Neutrophil (primary cell): ENCODE measurements around the gene SIAH1.

ENCODE experiments used
- H3K27ac ChIP-seq: fragments of 200-600 bp; sonication (generic); 2 replicates; pipeline ENCODE4 v1.5.1; 2016; ENCODE audit warnings: mild to moderate bottlenecking, moderate library complexity
- H3K27me3 ChIP-seq: fragments of 200-600 bp; sonication (generic); 2 replicates; pipeline ENCODE4 v1.6.0; 2016; ENCODE audit warnings: mild to moderate bottlenecking
- H3K36me3 ChIP-seq: fragments of 200-600 bp; sonication (generic); 2 replicates; pipeline ENCODE4 v1.5.1; 2017
- H3K4me1 ChIP-seq, 2 experiments: fragments of 200-600 bp in 1 of 2; sonication (generic) in 1 of 2; 1 replicate in 1 of 2; 2 replicates in 1 of 2; pipeline versions ENCODE4 v1.5.1 to v1.6.1; 2013 to 2016; ENCODE audit warnings: low read depth in 1 of 2, low read length in 1 of 2, mild to moderate bottlenecking in 1 of 2, moderate library complexity in 1 of 2; ENCODE audit not compliant: control insufficient read depth in 1 of 2, insufficient read depth in 1 of 2
- H3K4me3 ChIP-seq, 2 experiments: fragments of 200-600 bp in 1 of 2; sonication (generic) in 1 of 2; 1 replicate in 1 of 2; 2 replicates in 1 of 2; pipeline ENCODE4 v1.5.1; 2013 to 2016; ENCODE audit warnings: low read depth in 1 of 2, low read length in 1 of 2, mild to moderate bottlenecking in 1 of 2, moderate library complexity in 1 of 2
- H3K9me3 ChIP-seq: fragments of 200-600 bp; sonication (generic); 2 replicates; pipeline ENCODE4 v1.5.1; 2016
- TF ChIP-seq, protein P1 (sequence below): fragments of 200-600 bp; sonication (generic); IDR thresholded peaks from 2 replicates; pipeline ENCODE4 v1.5.1; 2016; ENCODE audit warnings: antibody characterized with exemption

SIAH1 gene

DNA sequence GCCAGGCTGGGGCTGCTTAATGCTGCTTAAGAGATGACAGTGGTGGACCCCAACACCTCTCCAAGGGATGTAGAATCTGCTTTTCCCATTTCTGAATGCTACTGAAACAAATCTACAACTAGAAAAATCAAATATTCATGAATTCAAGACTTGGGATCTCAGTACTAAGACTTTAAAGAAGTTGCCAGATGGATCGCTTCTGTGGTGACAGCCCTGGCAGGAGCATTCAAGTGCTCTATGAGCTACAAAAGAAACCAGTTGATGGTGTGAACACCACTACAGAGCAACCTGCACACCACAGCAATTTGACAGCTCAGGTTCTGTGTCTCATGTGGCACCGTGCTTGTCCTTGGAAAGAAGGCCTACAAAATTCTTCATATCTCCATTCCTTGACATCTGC, 42.6 kb downstream of the SIAH1 start:
- TF ChIP-seq, protein P1, sequence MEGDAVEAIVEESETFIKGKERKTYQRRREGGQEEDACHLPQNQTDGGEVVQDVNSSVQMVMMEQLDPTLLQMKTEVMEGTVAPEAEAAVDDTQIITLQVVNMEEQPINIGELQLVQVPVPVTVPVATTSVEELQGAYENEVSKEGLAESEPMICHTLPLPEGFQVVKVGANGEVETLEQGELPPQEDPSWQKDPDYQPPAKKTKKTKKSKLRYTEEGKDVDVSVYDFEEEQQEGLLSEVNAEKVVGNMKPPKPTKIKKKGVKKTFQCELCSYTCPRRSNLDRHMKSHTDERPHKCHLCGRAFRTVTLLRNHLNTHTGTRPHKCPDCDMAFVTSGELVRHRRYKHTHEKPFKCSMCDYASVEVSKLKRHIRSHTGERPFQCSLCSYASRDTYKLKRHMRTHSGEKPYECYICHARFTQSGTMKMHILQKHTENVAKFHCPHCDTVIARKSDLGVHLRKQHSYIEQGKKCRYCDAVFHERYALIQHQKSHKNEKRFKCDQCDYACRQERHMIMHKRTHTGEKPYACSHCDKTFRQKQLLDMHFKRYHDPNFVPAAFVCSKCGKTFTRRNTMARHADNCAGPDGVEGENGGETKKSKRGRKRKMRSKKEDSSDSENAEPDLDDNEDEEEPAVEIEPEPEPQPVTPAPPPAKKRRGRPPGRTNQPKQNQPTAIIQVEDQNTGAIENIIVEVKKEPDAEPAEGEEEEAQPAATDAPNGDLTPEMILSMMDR, result no peak
- H3K27me3 ChIP-seq, result no peaks in the 10 kb centered on the region
- H3K9me3 ChIP-seq, result no peaks in the 10 kb centered on the region
- no peak overlapping the region for H3K27ac ChIP-seq
- H3K4me1 ChIP-seq, result peaks cover 10 to 12% of the 10 kb centered on the region in 2 experiments
- peaks cover 37% of the 10 kb centered on the region for H3K36me3 ChIP-seq
- no peak overlapping the region for H3K4me3 ChIP-seq

DNA sequence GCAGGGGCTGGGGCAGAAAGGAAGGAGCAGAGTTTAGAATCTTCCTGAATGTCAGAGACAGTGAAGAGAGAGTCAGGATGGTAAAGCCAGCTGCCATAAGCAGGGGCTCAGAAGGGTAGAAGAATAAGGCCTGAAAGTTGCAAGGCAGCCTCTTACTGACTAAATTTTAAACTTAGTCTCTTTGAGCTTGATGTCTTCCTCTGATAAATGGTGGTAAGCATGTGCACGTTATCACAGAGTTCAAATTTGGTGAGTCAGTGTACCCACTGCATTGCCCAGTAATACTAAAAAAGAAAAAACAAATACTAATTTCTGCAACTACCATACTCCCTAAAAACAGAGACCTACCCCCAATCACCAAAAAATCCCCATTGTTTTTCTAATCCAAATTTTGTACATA, 45.2 kb downstream of the SIAH1 start:
- Histone ChIP-seq H3K27ac (no peak overlapping the region), H3K4me1 (no peaks in the 10 kb centered on the region), H3K4me3 (no peak overlapping the region), H3K9me3 (no peaks in the 10 kb centered on the region), H3K36me3 (peaks cover 63% of the 10 kb centered on the region), H3K27me3 (no peaks in the 10 kb centered on the region)
- TF ChIP-seq, protein P1, result no peak

DNA sequence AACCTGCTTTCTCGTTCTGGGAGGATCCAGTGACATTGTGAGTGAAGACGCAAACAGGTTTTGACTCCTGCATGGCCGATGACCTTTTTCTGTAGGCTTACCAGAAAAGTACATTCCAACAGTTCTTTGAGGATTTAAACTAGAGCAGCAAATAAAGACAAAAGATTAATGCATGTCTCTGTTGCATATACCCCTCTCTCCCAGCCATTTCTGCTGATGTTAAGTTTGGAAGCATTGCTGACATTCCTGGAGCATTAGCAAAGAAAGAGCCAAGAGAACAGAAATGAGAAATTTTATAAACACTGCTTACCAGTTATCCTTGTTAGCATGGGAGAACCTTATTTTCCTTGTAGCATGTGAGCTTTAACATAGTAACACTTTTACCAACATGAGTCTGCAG, 49.3 kb downstream of the SIAH1 start:
- Histone ChIP-seq H3K27ac (no peak overlapping the region), H3K36me3 (peaks cover 48% of the 10 kb centered on the region), H3K27me3 (no peaks in the 10 kb centered on the region), H3K4me1 (peaks cover 4% of the 10 kb centered on the region in 2 experiments), H3K9me3 (no peaks in the 10 kb centered on the region), H3K4me3 (no peak overlapping the region)
- TF ChIP-seq, protein P1, result no peak

DNA sequence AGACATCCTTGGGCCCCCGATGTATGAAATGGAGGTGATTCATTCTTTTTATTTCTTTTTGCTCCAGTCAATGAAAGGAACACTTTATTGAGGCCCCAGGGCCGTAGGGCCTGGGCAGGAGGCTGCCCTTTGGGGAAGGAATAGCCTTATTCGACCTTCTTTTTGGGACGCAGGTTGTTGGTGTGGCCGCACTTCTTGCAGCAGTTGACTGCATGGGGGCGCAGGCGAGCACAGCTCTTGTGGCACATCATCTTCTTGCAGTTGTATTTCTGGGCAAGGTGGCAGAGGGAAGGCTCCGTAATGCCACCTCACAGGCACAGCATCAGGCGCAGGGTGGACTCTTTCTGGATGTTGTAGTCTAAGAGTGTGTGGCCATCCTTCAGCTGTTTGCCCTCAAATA, 50.9 kb downstream of the SIAH1 start:
- H3K9me3 ChIP-seq, result no peaks in the 10 kb centered on the region
- no peak overlapping the region for H3K4me3 ChIP-seq
- no peaks in the 10 kb centered on the region for H3K27me3 ChIP-seq
- TF ChIP-seq, protein P1, result no peak
- H3K4me1 ChIP-seq, result peaks cover 8 to 11% of the 10 kb centered on the region in 2 experiments
- H3K36me3 ChIP-seq, result peaks cover 39% of the 10 kb centered on the region
- no peak overlapping the region for H3K27ac ChIP-seq

GRCh38 chr16:48332978-48333377, 52.2 kb downstream of the SIAH1 start:
- TF ChIP-seq, protein P1, result no peak
- peaks cover 39% of the 10 kb centered on the region for H3K36me3 ChIP-seq
- H3K9me3 ChIP-seq, result no peaks in the 10 kb centered on the region
- no peak overlapping the region for H3K27ac ChIP-seq
- no peak overlapping the region for H3K4me3 ChIP-seq
- H3K4me1 ChIP-seq, result peaks cover 8 to 11% of the 10 kb centered on the region in 2 experiments
- H3K27me3 ChIP-seq, result no peaks in the 10 kb centered on the region

GRCh38 chr16:48330841-48331192, 54.4 kb downstream of the SIAH1 start:
- Histone ChIP-seq H3K9me3 (no peaks in the 10 kb centered on the region), H3K36me3 (peaks cover 18% of the 10 kb centered on the region), H3K4me3 (no peak overlapping the region), H3K27ac (peak overlapping the region; percentile 47), H3K4me1 (peaks cover 8 to 11% of the 10 kb centered on the region in 2 experiments), H3K27me3 (no peaks in the 10 kb centered on the region)
- TF ChIP-seq, protein P1, result no peak
